AG09309 (cell line): ENCODE results near the gene SHISA3.

Experiments
- DNase-seq: peaks from one replicate; pipeline ENCODE4 v3.0.0-alpha.2; 2010; ENCODE audit warnings: low read depth
- H3K4me3 ChIP-seq: 2 replicates; pipeline ENCODE4 v1.5.1; 2011; ENCODE audit warnings: mild to moderate bottlenecking, low read depth, low read length, moderate library complexity; ENCODE audit not compliant: control insufficient read depth
- TF ChIP-seq, protein P1 (sequence below): IDR thresholded peaks from 2 replicates; pipeline ENCODE4 v1.5.1; 2011; ENCODE audit warnings: mild to moderate bottlenecking, low read depth, low read length, inconsistent platforms; ENCODE audit not compliant: insufficient read depth, control insufficient read depth; ENCODE audit errors: missing control alignments

SHISA3 gene

GRCh38 chr4:42428036-42428435 is 30.7 kb downstream of the SHISA3 start:
- DNase-seq = no peak
- no peak overlapping the region for H3K4me3 ChIP-seq
- TF ChIP-seq, protein P1, sequence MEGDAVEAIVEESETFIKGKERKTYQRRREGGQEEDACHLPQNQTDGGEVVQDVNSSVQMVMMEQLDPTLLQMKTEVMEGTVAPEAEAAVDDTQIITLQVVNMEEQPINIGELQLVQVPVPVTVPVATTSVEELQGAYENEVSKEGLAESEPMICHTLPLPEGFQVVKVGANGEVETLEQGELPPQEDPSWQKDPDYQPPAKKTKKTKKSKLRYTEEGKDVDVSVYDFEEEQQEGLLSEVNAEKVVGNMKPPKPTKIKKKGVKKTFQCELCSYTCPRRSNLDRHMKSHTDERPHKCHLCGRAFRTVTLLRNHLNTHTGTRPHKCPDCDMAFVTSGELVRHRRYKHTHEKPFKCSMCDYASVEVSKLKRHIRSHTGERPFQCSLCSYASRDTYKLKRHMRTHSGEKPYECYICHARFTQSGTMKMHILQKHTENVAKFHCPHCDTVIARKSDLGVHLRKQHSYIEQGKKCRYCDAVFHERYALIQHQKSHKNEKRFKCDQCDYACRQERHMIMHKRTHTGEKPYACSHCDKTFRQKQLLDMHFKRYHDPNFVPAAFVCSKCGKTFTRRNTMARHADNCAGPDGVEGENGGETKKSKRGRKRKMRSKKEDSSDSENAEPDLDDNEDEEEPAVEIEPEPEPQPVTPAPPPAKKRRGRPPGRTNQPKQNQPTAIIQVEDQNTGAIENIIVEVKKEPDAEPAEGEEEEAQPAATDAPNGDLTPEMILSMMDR = no peak

- TF ChIP-seq, protein P1 = no peak
- no peak overlapping the region for H3K4me3 ChIP-seq
- no peak for DNase-seq
Measured at GRCh38 chr4:42436928-42437565, 39.8 kb downstream of the SHISA3 start.

DNA sequence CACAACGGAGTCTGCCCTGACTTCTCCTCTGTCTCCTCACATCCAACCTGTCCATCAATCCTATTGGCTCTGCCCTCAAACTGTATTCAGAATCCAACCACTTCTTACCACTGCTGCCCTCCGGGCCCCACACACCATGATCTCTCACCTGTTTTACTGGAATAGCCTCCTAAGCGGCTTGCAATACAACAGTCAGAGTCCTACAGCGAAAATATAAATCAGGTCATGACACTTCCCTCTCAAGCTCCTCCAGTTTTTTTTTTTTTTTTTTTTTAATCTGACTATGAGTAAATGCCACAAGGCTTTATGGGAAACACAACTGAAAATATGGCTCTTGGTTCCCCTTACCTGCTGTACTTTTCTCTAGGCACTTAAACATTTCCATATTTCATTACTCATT is 42.8 kb downstream of the SHISA3 start:
- TF ChIP-seq, protein P1 = no peak
- no peak for DNase-seq
- no peak overlapping the region for H3K4me3 ChIP-seq

GRCh38 chr4:42442601-42443000 is 45.3 kb downstream of the SHISA3 start:
- TF ChIP-seq, protein P1 = no peak
- DNase-seq = no peak
- no peak overlapping the region for H3K4me3 ChIP-seq

DNA sequence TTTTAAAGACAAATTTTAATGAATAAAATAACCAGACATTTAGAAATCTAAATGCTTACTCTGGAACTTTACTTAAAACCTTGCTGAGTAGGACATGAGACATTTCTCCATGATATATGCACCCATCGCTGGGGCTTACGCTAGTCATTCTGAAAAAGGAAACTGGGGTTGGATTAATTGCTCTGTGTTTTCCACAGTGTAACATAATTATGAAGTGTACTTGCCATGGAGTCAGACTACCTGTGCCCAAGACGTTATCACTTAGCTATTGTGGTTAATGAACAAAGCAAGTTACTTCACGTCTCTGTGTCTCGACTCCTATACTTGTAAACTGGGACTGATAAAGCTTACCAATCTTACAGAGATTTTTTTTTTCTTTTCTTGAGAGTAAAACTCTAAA is 47.8 kb downstream of the SHISA3 start:
- H3K4me3 ChIP-seq = no peak overlapping the region
- TF ChIP-seq, protein P1 = no peak
- no peak for DNase-seq

DNA sequence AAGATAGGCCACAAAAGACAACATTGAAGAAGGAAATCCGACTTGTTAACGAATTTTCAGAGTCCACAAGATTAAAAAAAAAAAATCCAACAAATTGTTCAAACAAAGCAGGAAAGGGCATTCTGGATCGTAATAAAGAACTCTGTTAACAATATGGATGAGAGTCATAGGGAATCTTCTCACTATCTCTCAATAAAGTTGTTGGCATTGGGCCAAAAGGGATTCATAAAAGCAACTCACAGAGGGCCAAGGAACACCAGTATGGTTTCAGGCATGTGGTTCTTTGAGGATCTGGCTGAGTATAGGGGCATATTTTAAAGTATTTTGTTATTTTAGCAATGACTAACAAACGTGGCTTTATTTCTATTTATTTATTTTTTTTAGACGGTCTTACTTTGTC is 49.5 kb downstream of the SHISA3 start:
- H3K4me3 ChIP-seq = no peak overlapping the region
- DNase-seq = no peak
- TF ChIP-seq, protein P1 = no peak
